HG03521 (cell line): ENCODE measurements around the gene LY6G6C.

Experiments used
- ATAC-seq: cut with Tn5 transposase; IDR thresholded peaks from one replicate; pipeline ENCODE4 v1.9.1; 2021; ENCODE audit warnings: mild to moderate bottlenecking, moderate library complexity; ENCODE audit not compliant: unreplicated experiment

LY6G6C gene

DNA sequence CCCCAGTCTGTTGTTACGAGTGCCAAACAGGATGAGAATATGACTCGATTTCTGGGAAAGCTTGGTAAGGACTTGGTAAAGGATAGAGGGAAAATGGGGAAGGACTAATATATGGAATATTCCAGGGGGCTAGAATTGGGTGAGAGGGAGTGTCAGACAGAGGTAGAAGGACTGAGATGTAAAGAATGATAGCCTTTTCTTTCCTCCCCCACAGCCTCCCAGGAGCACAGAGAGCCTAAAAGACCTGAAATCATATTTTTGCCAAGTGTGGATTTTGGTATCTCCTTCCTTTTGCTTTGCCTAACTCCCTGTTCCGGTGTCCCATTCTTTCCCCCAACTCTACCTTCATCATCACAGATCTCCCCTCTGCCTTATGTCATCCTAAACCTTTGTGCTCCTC, 21.3 kb upstream of the LY6G6C start:
- ATAC-seq: no peak

DNA sequence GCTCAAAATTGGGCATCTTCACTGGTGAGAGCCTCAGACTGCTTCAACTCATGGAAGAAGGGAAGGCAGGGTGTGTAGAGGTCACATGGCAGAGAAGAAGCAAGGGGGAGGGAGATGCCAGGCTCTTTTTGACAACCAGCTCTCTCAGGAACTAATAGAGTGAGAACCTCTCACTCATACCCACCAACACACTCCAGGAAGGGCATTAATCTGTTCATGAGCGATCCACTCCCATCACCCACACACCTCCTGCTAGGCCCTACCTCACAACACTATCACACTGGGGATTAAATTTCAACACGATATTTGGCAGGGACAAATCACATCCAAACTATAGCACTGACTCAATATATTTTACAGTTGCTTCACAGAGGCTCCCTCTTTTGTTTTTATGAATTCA, 20.3 kb upstream of the LY6G6C start:
- ATAC-seq: no peak

DNA sequence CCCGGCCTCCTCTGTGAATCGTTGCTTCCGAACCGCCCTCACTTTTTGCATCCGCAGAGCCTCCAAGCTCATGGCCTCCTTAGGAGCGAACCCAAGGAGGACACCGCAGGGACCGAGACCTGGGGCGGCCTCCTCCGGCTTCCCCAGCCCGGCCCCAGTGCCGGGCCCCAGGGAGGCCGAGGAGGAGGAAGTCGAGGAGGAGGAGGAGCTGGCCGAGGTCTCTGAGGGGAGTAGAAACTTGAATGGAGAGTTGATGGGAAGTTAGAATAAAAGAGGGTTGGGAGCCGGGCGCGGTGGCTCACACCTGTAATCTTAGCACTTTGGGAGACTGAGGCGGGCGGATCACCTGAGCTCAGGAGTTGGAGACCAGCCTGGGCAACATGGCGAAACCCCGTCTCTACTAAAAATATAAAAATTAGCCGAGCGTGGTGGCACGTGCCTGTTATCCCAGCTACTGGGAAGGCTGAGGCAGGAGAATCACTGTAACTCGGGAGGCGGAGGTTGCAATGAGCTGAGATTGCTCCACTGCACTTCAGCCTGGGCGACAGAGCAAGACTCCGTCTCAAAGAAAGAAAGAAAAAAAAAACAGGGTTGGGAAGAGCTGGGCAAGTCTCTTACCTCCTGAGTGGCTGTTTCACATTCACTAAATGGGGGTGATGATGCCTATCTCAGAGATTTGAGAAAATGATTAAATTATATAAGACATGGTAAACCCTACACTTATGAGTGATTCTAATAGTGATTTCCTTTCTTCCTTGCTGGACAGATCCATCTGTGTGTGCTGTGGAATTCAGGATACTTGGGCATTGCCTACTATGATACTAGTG, 19.1 kb upstream of the LY6G6C start:
- no peak for ATAC-seq

DNA sequence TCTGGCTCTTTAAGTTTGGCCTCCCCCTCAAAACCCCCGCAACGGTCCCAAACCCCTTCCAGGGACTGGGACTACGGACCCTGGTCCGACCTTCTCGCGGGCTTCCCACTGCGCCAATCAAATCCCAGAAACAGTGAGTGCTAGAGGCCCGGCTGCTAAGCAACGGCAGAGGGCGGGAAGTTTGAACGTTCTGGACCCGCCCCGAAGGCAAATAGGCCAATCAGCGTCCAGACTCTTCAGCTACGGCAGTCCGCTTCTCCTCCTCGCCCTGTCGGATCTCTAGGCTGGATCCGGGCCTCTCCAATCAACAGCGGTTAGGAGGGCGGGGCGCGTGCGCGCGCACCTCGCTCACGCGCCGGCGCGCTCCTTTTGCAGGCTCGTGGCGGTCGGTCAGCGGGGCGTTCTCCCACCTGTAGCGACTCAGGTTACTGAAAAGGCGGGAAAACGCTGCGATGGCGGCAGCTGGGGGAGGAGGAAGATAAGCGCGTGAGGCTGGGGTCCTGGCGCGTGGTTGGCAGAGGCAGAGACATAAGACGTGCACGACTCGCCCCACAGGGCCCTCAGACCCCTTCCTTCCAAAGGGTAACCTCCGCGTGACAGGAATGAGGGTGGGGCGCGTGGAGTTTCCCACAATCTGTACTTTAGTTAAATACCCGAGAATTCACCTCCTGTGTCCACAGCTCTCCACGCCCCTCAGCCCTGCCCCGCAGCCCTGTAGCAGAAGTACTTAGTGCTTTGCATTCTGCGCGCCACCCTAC, 18.3 kb upstream of the LY6G6C start, which contains the start of gene MSH5:
MSH5 (plus strand) TSS at position 367 of the 758 bp plus-strand sequence. CDS start 462 bp downstream, outside the sequence.
- peak; percentile 77 for ATAC-seq

DNA sequence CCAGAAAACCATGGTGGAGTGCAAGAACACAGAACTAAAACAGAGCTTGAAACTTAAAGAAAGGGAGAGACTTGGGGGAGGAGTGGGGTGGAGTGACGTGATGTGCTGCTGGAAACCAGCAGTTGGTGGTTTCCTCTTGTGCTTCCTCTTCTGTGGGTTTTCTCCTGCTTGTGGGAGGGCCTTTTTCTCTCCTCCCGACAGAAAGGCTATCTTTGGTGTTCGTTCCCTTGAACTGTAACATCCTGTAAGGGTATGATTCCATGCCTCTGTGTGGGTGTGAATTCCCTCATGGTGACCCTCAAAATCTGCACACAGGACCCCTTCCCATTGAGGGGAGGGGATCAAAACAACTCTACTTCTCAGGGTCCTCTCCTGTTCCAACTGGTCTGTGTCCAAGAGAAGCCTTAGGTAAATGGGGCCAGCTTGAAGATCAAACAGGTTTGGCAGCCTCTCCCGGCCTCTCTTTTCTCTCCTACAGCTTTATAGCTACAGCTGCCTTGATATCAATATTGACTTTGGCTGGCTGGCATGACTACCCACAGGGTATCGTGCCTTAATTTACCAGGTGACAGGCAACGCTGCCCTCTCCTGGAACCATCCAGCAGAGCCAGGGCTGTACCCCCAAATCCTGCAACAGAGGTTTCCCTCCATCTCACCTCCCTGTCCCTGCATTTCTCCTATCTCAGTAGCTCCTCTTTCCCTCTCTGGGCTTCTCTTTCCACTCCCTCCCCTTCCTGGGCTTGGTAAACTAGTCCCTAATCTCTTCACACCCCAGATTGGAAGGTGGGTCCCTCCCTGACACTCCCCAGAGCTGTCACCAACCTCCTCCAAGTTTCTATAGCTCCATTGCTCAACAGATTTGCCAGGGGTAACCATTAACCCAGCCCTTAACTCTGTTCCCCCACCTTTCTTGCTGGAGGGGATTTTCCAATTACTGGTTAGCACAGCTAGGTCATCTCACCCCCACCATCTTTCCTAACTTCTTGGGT, 16.7 kb upstream of the LY6G6C start:
- no peak for ATAC-seq

DNA sequence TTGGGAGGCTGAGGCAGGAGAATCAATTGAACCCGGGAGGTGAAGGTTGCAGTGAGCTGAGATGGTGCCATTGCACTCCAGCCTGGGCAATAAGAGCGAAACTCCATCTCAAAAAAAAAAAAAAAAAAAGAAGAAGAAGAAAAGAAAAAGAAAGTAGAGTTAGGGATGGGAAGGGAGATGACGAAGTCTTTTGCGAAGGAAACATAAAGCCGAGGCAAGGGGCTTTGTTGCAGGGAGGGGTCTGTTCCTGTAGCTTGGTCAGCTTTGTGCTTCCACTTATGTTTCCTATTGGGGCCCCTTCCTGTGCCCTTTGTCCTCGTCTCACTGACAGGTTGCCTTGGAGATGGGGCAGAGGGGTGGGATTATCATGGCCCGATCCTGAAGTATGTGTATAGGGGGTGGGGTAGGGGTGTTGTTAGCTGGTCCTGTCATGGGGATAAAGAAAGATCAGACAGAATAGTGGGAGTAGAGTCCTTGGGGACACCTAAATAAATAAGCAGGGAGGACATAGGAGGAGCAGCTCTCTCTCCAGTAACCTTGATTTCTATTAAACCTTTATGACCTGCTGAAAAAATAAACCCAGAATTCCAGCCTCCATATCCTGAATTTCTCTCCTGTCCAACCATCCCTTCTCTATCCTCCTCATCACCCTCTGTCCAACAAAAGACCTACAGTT, 15.9 kb upstream of the LY6G6C start:
- no peak for ATAC-seq

DNA sequence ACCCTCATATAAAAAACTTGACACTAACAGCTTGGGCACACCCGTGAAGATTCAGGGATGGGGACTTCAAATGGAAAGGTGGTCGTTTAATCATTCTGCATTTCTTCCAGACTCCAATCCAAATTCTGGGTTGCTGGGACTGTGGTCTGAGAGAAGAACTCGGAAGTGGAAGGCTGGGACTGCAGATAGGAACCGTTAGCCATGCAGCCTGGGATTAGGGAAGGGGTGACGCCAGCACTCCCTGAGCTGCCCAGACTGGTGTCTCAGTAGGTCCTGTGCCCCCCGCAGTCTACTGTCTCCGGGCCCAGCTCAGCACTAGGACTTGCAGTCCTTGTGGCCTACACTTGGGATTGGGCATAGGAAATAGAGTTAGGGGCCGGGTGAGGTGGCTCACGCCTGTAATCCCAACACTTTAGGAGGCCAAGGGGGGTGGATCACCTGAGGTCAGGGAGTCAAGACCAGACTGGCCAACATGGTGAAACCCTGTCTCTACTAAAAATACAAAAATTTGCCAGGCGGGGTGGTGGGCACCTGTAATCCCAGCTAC, 15.3 kb upstream of the LY6G6C start:
- ATAC-seq: no peak

DNA sequence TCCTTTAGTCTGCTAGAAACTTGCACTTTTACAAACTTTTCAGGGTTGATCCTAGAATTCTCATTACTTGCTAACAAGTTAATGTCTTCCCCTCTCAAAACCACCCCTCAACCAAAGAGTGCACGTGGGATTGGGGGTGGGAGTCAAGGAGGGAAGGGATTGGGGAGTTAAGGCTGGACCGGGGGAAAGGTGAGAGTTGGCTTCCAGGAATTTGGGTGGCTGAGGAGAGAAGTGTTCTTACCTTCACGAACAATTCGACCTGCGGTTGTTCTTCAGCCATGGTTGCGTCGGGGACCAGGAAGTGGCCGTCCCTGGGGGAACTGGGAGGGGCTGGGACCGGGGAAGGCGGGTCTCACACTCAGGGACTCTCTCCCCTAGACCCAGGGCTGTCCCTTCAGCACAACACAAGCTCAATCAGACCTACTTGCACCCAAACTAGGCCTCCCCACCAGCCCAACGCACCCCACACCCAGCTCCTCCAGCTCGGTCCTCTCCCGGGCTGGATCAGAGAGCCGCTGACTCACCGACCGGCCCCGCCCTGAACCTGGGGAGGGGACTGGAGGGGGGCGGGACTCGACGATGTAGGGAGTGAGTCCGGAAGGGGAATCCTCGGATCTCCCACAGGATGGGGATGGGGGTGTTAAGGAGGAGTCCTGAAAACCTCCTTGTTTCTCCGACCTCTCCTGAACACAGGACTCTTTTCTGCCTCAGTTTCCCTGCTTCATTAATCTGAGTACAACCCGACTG, 14.6 kb upstream of the LY6G6C start, which contains the start of gene CLIC1:
CLIC1 (minus strand) TSS at position 510 of the 747 bp plus-strand sequence; CDS start at position 280, 230 bp downstream.
- no peak for ATAC-seq

DNA sequence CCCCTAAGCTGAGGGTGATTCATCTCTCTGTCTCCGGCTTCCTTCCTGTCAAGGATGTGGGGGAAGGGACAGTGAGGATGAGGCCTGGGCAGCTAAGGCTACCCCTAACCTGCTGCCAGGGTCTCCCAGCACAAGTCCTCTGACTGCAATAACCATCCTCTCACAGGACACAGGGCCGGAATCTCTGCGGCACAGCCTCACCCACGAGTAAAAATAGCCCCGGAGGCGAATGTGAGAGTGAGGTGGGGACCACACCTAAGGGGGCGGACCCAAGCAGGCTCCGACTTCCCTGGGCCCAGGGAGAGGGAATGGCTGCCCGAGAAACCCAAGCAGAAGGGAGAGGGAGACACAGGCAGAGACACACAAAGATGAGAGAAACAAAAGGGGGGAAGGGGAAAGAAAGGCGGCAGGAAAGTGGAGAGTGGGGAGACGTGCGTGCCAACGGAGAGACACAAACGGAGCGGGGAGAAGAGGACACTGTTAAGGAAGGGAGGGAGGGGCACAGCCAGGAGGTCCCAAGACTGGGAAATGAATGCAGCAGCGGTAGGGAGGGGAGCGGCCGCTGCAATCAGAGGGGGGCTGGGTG, 13.4 kb upstream of the LY6G6C start:
- ATAC-seq: no peak

DNA sequence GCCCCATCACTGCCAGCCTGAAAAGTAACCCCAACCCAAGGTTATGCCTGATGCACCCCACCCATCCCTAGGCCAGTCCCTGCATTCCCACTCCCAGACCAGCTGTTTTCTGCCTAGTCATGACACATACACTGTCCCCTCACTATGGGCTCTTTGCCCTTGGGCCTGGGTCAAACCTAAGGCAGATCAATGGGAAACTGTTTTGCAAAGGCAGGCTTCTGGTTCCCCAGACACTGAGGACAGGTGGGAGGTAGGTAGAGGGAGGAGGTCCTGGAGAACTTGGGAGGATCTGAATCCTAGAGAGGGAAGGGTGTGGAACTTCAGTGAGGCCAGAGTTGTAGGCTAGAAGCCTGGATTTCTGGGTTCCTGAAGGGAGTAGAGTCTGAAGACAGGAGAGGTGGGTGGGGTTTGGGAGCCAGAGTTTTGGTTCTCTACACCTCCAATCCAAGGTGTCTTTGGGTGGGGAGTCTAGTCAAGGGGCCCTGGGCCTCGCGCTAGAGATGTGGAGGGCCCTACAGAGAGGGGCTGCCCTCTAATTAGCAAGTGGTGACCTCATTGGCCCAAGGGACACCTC, 12.8 kb upstream of the LY6G6C start:
- no peak for ATAC-seq

DNA sequence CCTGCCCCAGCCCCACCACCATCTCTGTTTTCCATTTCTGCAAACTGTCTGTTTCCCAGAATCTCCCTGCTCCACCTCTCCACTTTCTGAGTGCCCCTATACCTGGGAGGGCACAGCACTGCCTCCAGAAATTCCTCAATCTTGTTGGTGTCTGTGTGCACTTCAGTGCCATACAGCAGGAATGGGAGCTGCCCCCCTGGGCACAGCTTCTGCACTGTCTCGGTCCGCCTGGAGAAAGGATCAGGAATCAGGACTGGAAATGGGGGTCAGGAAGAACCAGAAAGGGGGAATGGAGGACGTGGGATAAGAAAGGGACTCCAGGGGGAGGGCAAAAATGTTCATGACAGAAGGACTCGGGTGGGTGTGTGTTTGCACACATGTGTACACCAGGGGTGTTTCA, 12.2 kb upstream of the LY6G6C start:
- no peak for ATAC-seq

DNA sequence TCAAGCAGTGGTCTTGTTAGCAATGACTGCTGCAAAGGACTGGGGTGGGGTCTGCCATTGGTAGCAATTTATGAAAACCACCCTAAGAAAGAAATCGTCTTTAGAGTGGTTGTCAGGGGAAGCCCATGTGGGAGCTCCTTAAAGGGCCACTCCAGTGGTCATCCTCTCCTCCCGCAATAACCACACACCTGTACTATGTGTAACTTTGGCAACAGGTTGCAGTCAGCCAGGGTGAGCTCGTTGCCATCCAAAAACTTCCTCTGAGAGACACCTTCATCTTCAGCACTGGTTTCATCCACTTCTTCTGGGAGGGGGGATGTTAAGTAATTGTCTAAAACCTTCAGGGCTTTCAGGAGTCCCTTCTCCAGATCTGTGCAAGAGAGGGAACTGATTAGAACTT, 10.5 kb upstream of the LY6G6C start:
- ATAC-seq: no peak

DNA sequence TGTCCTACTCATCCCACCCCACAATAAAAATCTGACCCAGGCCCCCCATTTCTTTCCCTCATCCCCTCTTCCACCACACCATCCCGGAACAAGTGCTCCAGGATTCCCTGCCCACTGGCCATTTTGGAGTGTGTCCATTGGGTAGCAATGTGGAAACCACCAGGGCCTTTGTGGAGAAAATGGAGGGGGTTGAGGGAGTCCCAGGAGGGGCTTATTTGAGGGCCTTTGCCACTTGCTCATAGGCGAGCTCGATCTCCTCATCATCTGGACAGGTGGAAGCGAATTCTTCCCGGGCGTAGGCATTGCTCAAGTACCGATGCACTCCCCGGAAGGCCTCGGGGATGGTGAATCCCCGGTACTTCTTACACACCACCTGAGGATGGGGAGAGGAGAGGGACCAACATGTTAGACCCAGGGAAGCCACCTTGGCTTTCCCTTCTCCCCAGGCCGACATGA, 9.1 kb upstream of the LY6G6C start:
- no peak for ATAC-seq

DNA sequence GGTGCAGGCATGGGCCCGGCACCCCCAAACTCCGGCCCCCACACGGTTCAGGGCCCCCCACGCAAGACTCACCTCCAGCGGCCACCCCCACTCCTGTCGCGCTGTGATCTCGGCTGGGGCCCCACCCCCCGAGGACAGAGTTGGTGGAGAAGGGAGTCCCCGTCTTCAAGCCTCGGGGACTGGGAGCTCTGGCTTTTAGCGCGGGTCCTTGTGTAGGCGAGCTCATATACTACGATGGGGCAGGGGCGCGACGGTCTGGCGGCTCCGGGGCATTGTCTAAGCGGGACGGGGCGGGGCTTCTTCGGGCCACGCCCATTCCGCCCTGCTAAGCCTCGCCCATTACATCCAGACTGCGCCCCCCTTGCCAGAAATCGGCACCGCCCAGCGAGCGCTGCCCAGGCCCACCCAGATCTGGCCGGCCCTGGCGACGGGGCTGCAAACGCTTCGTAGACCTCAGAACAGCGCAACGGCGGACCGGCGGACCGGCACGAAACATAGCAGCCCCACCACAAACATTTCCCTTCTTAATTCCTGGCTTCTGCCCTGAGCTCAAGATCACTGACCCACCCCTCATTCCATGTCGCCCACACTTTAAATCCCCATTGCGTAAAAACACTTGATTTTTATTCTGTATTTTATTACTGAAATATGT, 8.6 kb upstream of the LY6G6C start:
- ATAC-seq: peak; percentile 47

DNA sequence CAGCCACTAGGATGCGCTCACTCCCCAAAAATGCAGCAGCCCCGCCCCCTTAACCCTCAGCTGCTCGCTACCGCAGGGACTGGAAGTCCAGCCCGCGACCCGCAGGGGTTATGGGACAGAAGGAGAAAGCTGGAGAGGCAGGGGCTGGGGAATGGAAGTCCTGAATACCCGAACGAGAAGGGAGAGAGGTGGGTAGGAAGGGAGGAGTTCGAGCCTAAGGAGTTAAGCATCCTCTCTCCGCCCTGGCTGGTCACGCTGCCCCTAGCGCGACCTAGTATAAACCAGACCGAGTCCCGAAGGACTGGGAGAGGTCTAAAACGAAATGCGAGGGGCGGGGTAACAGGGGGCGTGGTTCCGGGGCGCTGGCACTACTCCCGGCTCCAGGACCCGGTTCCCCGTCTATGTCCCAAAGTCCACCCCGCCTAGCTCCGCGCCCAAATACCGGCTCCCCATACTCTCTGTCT, 8.0 kb upstream of the LY6G6C start:
- ATAC-seq: peak; percentile 33

DNA sequence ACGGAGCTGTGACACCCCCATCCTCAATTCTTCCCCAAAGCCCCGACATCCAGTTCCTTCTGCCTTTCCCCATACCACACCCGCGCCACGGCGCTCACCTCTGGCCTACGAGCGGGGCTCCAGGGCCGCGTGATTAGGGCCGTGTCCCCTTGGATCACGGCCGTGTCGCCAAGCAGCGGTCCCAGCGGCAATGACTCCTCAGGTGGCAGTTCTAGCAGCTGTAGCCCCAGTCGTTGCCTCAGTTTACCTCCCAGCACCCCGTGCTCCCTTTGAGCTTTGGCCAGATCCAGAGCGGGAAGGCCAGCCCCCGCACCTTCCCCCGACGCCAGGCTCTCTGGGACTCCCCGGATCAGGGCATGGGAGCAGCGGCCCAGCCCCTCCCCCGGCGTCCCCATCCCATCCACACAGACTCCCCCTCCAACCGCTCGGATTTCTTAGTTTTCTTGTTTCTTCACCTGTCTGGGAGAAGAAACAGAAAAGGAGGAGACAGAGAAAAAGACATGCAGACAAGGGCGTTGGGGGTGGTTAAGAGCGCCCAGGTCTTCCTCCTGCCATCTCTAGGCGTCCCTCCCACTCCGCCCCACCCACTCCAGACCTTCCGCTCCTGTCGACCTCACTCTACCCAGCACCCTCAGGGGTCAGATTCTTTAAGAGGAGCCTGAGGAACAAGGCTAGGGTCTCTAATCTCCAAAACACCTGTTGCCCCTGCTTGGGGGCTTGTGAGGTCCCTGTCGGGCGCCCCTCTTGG, 7.4 kb upstream of the LY6G6C start, which contains the start of gene DDAH2:
DDAH2 (minus strand) TSS at position 533 of the 748 bp plus-strand sequence; CDS start at position 395, 138 bp downstream.
- ATAC-seq: no peak
